HG03108 (cell line): ENCODE measurements around the gene M1AP.

Experiments
- ATAC-seq: cut with Tn5 transposase; IDR thresholded peaks from one replicate; pipeline ENCODE4 v1.9.1; 2021; ENCODE audit warnings: moderate library complexity; ENCODE audit not compliant: unreplicated experiment

Gene M1AP

DNA sequence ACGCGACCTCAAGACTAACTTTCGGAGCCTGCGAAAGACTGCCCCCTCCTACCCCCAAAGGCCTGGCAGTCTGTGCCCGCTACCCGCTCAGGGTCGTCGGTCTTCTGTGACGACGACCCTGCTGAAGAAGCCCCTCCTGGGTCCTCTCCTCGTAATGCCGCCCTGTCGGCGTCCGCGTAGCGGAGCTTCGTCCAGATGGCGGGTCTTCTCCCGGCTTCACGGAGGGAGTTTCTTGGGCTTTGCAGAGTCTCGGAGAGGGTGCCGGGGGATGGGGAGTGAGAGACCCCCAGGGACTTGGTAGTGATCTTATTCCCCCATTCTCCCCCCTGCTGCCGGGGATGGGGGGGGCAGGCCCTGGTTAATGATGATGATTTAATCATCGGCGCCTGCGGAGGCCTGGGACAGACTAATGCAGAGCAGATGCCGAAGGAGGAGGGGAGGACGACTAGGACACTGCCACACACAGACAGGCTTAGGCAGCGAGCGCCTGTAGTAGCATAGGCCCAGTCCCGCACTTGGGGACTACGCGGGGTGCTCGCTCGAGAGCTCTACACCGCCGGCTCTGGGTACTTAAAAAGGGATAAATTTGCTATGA, 140.1 kb downstream of the M1AP start:
- ATAC-seq: peak; percentile 3
